Endothelial cell of umbilical vein (primary cell): ENCODE measurements around the gene LRRC27. TPM values are rescaled to one million over a fixed set of nuclear protein-coding genes. Genes with fewer than 3 reads are reported as not detected.

Experiments
- BruUV-seq: library from RNA; stranded (reverse); fragments of 400-500 nt; replicated peaks from 2 replicates; lab custom pipeline; 2021; lab: Mats Ljungman, UMichigan
- CTCF ChIA-PET: fragments of 300-600, 350-600 bp; sonication (Branson Sonifier 250); formaldehyde crosslinking; loops from one replicate; lab custom pipeline; 2021; ENCODE audit warnings: antibody characterized with exemption, inconsistent platforms; lab: Charles Lee
- POLR2A ChIA-PET: fragments of 300-600, 350-600 bp; sonication (Branson Sonifier 250); formaldehyde crosslinking; loops from one replicate; lab custom pipeline; 2021; ENCODE audit warnings: antibody characterized with exemption, inconsistent platforms; lab: Charles Lee
- DNase-seq: peaks from one replicate; pipeline ENCODE4 v3.0.0-alpha.2; 2011; ENCODE audit warnings: low read depth, low spot score
- FAIRE-seq: peaks from 2 replicates; lab custom pipeline; 2011; peaks lifted over from hg19 to GRCh38; lab: Jason Lieb, UNC
- H2AFZ ChIP-seq: 2 replicates; pipeline ENCODE4 v1.6.0; 2012; ENCODE audit warnings: low read depth, low read length, control low read depth, inconsistent platforms
- H3K27ac ChIP-seq: 2 replicates; pipeline ENCODE4 v1.5.1; 2011; ENCODE audit warnings: low read depth, mild to moderate bottlenecking, control low read depth, low read length, moderate library complexity; ENCODE audit not compliant: insufficient read depth
- H3K27me3 ChIP-seq, 2 experiments: 2 replicates each; pipeline versions ENCODE4 v1.6.0 to v1.6.1; 2011; ENCODE audit warnings: low read length in 2 of 2, mixed read lengths in 1 of 2; ENCODE audit not compliant: control insufficient read depth in 2 of 2, insufficient read depth in 2 of 2
- H3K36me3 ChIP-seq, 2 experiments: 2 replicates in 1 of 2; 3 replicates in 1 of 2; pipeline ENCODE4 v1.5.1; 2011; ENCODE audit warnings: low read length in 2 of 2, mild to moderate bottlenecking in 1 of 2, moderate library complexity in 1 of 2; ENCODE audit not compliant: control insufficient read depth in 2 of 2, insufficient read depth in 2 of 2; ENCODE audit errors: extremely low read depth in 1 of 2
- H3K4me1 ChIP-seq: 3 replicates; pipeline ENCODE4 v1.5.1; 2011; ENCODE audit warnings: mild to moderate bottlenecking, low read length; ENCODE audit not compliant: control insufficient read depth, insufficient read depth; ENCODE audit errors: extremely low read depth
- H3K4me2 ChIP-seq: 2 replicates; pipeline ENCODE4 v1.6.1; 2011; ENCODE audit warnings: low read length, control low read depth, mixed read lengths; ENCODE audit not compliant: insufficient read depth
- H3K4me3 ChIP-seq, 3 experiments: fragments of 200-600 bp in 1 of 3; sonication (generic), shearing (Covaris generic) in 1 of 3; replicated peaks in 1 of 3; 2 replicates each; pipeline ENCODE4 v1.5.1; 2011 to 2016; ENCODE audit warnings: control low read depth in 3 of 3, low read length in 3 of 3, mild to moderate bottlenecking in 2 of 3, inconsistent platforms in 1 of 3, low read depth in 1 of 3, moderate library complexity in 1 of 3; ENCODE audit not compliant: insufficient read depth in 1 of 3
- H3K79me2 ChIP-seq: 2 replicates; pipeline ENCODE4 v1.6.0; 2012; ENCODE audit warnings: low read length, inconsistent platforms; ENCODE audit not compliant: control insufficient read depth, insufficient read depth
- H3K9ac ChIP-seq: replicated peaks from 2 replicates; pipeline ENCODE3; 2011; ENCODE audit warnings: low read length, control low read depth; ENCODE audit not compliant: insufficient read depth; ENCODE audit errors: extremely low read depth
- H3K9me1 ChIP-seq: replicated peaks from 3 replicates; pipeline ENCODE4 v1.6.0; 2011; ENCODE audit warnings: mild to moderate bottlenecking, low read length; ENCODE audit not compliant: control insufficient read depth, insufficient read depth; ENCODE audit errors: extremely low read depth
- H3K9me3 ChIP-seq: replicated peaks from 2 replicates; pipeline ENCODE4 v1.5.1; 2012; ENCODE audit warnings: low read length, inconsistent platforms; ENCODE audit not compliant: control insufficient read depth, insufficient read depth
- H4K20me1 ChIP-seq: replicated peaks from 2 replicates; pipeline ENCODE3; 2011; ENCODE audit warnings: mild to moderate bottlenecking, low read length; ENCODE audit not compliant: control insufficient read depth, insufficient read depth; ENCODE audit errors: extremely low read depth
- CTCF ChIP-seq, 2 donors: IDR thresholded peaks; 1 replicate in 1 of 2; 2 replicates in 1 of 2; pipeline ENCODE4 v1.5.1; 2011; ENCODE audit warnings: low read length in 2 of 2, mild to moderate bottlenecking in 2 of 2, moderate library complexity in 2 of 2, control low read depth in 1 of 2, inconsistent platforms in 1 of 2, low read depth in 1 of 2; ENCODE audit not compliant: insufficient read depth in 1 of 2; ENCODE audit errors: extremely low read depth in 1 of 2
- EZH2 ChIP-seq: IDR thresholded peaks from 2 replicates; pipeline ENCODE4 v1.6.1; 2012; ENCODE audit warnings: borderline replicate concordance, low read depth, mild to moderate bottlenecking, moderate library complexity, low read length, inconsistent platforms; ENCODE audit not compliant: severe bottlenecking
- FOS ChIP-seq: IDR thresholded peaks from 2 replicates; pipeline ENCODE4 v1.6.1; 2011; ENCODE audit warnings: mild to moderate bottlenecking, low read length, moderate library complexity, borderline replicate concordance; ENCODE audit not compliant: insufficient read depth
- GATA2 ChIP-seq: IDR thresholded peaks from 2 replicates; pipeline ENCODE4 v1.7.0; 2011; ENCODE audit warnings: low read depth, mild to moderate bottlenecking, moderate library complexity, mixed read lengths, low read length; ENCODE audit not compliant: insufficient read length, insufficient read depth
- JUN ChIP-seq: IDR thresholded peaks from 2 replicates; pipeline ENCODE4 v1.6.1; 2011; ENCODE audit warnings: borderline replicate concordance, low read depth; ENCODE audit not compliant: insufficient read length, insufficient read depth
- MAX ChIP-seq: IDR thresholded peaks from 2 replicates; pipeline ENCODE4 v1.6.1; 2011; ENCODE audit not compliant: insufficient read depth, insufficient read length
- MYC ChIP-seq: IDR thresholded peaks from one replicate; pipeline ENCODE4 v1.6.1; 2011; ENCODE audit warnings: mild to moderate bottlenecking, low read depth, low read length
- POLR2A ChIP-seq: IDR thresholded peaks from 2 replicates; pipeline ENCODE4 v1.6.1; 2012; ENCODE audit warnings: low read depth, mild to moderate bottlenecking, control low read depth, low read length
- POLR2AphosphoS5 ChIP-seq: IDR thresholded peaks from 2 replicates; pipeline ENCODE4 v1.6.1; 2012; ENCODE audit warnings: low read depth, mild to moderate bottlenecking, control low read depth, low read length, moderate library complexity; ENCODE audit not compliant: insufficient read depth
- dilution Hi-C: fragments of 300-500 bp; cut with MboI; formaldehyde crosslinking; loops from one replicate; pipeline ENCODE4 v1.15.0; 2019; ENCODE audit warnings: low sequenced_read_pairs; ENCODE audit not compliant: extremely low pct_ligation_motif_present
- intact Hi-C: fragments of 100-400 bp; cut with micrococcal nuclease; formaldehyde crosslinking; loops from one replicate; pipeline ENCODE4 v1.10.0; 2022
- polyA plus RNA-seq, 4 experiments: library from polyadenylated mRNA; depleted of rRNA in 3 of 4; stranded (reverse) in 3 of 4; unstranded in 1 of 4; fragments of >200 nt; gene quantifications; 2 replicates each; pipeline versions ENCODE4 v1.2.1 to v1.2.3, GENCODE V29; 2011 to 2012; ENCODE audit warnings: missing spikeins in 1 of 4
- total RNA-seq: library from RNA; stranded (reverse); gene quantifications from 2 replicates; pipeline ENCODE4 v1.2.3, GENCODE V29; 2021

LRRC27 gene
- total and polyA plus RNA-seq, 2 donors (not counting 3 experiments of a cell fraction or from before 2014, with no cell fraction given): 8.3 to 13.6 TPM

- H3K27me3 ChIP-seq: no peaks in the 10 kb centered on the region
- no peak overlapping the region for H3K27ac ChIP-seq
- H4K20me1 ChIP-seq: no peaks in the 10 kb centered on the region
- CTCF ChIA-PET: no interaction called here
- no peak overlapping the region for H3K9ac ChIP-seq
- peaks cover 0 to 3% of the 10 kb centered on the region in 2 experiments for H3K36me3 ChIP-seq
- H3K4me1 ChIP-seq: peaks cover 12% of the 10 kb centered on the region
- no peak overlapping the region for H3K4me3 ChIP-seq
- H3K79me2 ChIP-seq: no peaks in the 10 kb centered on the region
- H3K9me1 ChIP-seq: no peaks in the 10 kb centered on the region
- BruUV-seq: no TSS peak
- no peak overlapping the region for H3K4me2 ChIP-seq
- DNase-seq: no peak
- H2AFZ ChIP-seq: no peak overlapping the region
- dilution Hi-C loops (no loop called here), intact Hi-C loops (no loop called here)
- no peak for TF ChIP-seq CTCF (IDR thresholded peaks at IDR 0.05; ENCODE audit: extremely low read depth in 1 of 2, insufficient read depth in 1 of 2, low read depth in 1 of 2, low read length in 2 of 2)
- TF ChIP-seq MYC: no peak
- TF ChIP-seq JUN: no peak
- TF ChIP-seq EZH2: no peak
- no peak for TF ChIP-seq GATA2
- TF ChIP-seq FOS: no peak
- TF ChIP-seq MAX: no peak
- no peak for TF ChIP-seq POLR2AphosphoS5
- TF ChIP-seq POLR2A: no peak
- H3K9me3 ChIP-seq: no peaks in the 10 kb centered on the region
- POLR2A ChIA-PET: no interaction called here
- FAIRE-seq: no peak
These were observed 6.9 kb downstream of the LRRC27 start for GRCh38 chr10:132338876-132339275.
